Suppressor macrophage (primary cell): ENCODE data around the gene KCNT1.
A peak's percentile ranks its signal among the peaks of the same experiment; 100 is the strongest.

Experiments
- DNase-seq, 4 experiments: peaks; one replicate each; pipeline ENCODE4 v3.0.0-alpha.2; 2020 to 2022

KCNT1 gene

GRCh38 chr9:135787317-135787716 is 85.3 kb downstream of the KCNT1 start:
- DNase-seq = no peak

- DNase-seq = no peak
Observed at GRCh38 chr9:135787776-135788575, 86.0 kb downstream of the KCNT1 start.

- no peak for DNase-seq
Observed at GRCh38 chr9:135788576-135789300, 86.8 kb downstream of the KCNT1 start.

- no peak for DNase-seq
Observed at GRCh38 chr9:135789838-135790291, 87.9 kb downstream of the KCNT1 start.

- DNase-seq = no peak
Observed at GRCh38 chr9:135790356-135790755, 88.4 kb downstream of the KCNT1 start.

GRCh38 chr9:135790850-135791249 is 88.9 kb downstream of the KCNT1 start:
- no peak for DNase-seq

- DNase-seq = no peak
Observed at GRCh38 chr9:135791431-135792267, 89.7 kb downstream of the KCNT1 start.

- DNase-seq = no peak
Observed at GRCh38 chr9:135792268-135793128, 90.5 kb downstream of the KCNT1 start.

GRCh38 chr9:135793221-135794056 is 91.5 kb downstream of the KCNT1 start:
- no peak for DNase-seq

- no peak for DNase-seq
Observed at GRCh38 chr9:135794057-135794335, 92.0 kb downstream of the KCNT1 start.

- no peak for DNase-seq
Observed at GRCh38 chr9:135794361-135794885, 92.4 kb downstream of the KCNT1 start.

- no peak for DNase-seq
Observed at GRCh38 chr9:135795391-135795790, 93.4 kb downstream of the KCNT1 start.

- no peak for DNase-seq
Observed at GRCh38 chr9:135796784-135797485, 95.0 kb downstream of the KCNT1 start.

GRCh38 chr9:135797507-135798262 is 95.7 kb downstream of the KCNT1 start:
- DNase-seq = peak; percentile 35 to 68 (median 43)

GRCh38 chr9:135798263-135798585 is 96.2 kb downstream of the KCNT1 start:
- DNase-seq = no peak

GRCh38 chr9:135799261-135799660 is 97.3 kb downstream of the KCNT1 start:
- DNase-seq = no peak

- DNase-seq = peak in 1 of 4 experiments; percentile 3
Observed at GRCh38 chr9:135801070-135801469, 99.1 kb downstream of the KCNT1 start.

GRCh38 chr9:135802876-135803419 is 101.0 kb downstream of the KCNT1 start:
- DNase-seq = no peak

GRCh38 chr9:135803441-135803840 is 101.5 kb downstream of the KCNT1 start:
- DNase-seq = no peak
